Measurements from ENCODE around the gene RGS3.

RGS3 gene

GRCh38 chr9:113618836-113619490 is 155.4 kb downstream of the RGS3 start:
- no peak overlapping the region for H3K9ac ChIP-seq (ENCODE audit: low read depth, low read length)
- no peaks in the 10 kb centered on the region for H3K36me3 ChIP-seq (ENCODE audit: control insufficient read depth, insufficient read depth, low read length)
- peaks cover 37% of the 10 kb centered on the region for H3K4me1 ChIP-seq (ENCODE audit: control insufficient read depth, insufficient read depth, low read length)
- H3K27ac ChIP-seq (ENCODE audit: low read depth, low read length), result no peak overlapping the region
- H3K9me3 ChIP-seq (ENCODE audit: control insufficient read depth, insufficient read depth, low read length), result no peaks in the 10 kb centered on the region
- no peak overlapping the region for H3K4me3 ChIP-seq (ENCODE audit: low read depth, low read length)
- H3K27me3 ChIP-seq (ENCODE audit: control insufficient read depth, insufficient read depth, low read length), result no peaks in the 10 kb centered on the region

- Histone ChIP-seq H3K9me3 (ENCODE audit: control insufficient read depth, insufficient read depth, low read length) (no peaks in the 10 kb centered on the region), H3K27ac (ENCODE audit: low read depth, low read length) (peak overlapping the region; percentile 60), H3K4me3 (ENCODE audit: low read depth, low read length) (no peak overlapping the region), H3K27me3 (ENCODE audit: control insufficient read depth, insufficient read depth, low read length) (no peaks in the 10 kb centered on the region), H3K9ac (ENCODE audit: low read depth, low read length) (no peak overlapping the region), H3K4me1 (ENCODE audit: control insufficient read depth, insufficient read depth, low read length) (peaks cover 37% of the 10 kb centered on the region), H3K36me3 (ENCODE audit: control insufficient read depth, insufficient read depth, low read length) (no peaks in the 10 kb centered on the region)
Measured at GRCh38 chr9:113619491-113620376, 156.2 kb downstream of the RGS3 start.

DNA sequence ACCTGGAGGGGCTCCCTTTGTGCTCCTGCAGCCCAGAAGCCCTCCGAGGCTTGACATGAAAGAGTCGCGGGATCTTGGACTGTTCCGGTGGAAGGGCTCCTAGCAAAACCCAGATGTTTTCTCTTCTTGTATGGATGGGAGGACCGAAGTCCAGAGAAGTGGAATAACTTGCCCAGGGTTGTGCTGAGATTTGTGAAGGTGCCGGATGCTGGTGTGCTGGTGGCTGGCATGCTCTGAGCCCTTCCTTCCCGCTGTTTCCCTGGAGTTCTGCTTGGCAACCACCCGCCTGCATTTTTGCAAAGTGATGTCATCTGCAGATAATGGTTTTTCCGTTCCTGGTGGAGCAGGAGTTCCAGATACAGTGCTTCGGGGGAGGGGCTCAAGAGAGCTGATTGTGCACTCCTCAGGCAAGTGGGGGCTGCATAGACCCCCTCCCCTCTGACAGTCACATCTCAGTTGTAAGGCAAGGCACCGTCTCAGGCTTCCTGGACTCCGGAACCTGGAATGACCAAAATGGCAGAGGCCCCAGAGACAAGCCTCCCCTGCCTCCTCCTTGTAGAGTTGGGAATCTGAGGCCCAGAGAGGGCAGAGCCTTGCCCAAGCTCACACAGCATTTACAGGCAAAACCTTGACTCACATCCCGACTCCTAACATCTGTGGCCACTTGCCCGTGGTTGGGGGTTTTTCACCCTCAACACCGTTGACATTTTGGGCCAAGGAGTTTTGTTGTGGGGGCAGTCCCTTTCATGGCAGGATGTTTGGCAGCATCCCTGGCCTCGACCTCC is 157.0 kb downstream of the RGS3 start:
- Histone ChIP-seq H3K36me3 (ENCODE audit: control insufficient read depth, insufficient read depth, low read length) (no peaks in the 10 kb centered on the region), H3K27ac (ENCODE audit: low read depth, low read length) (peak overlapping the region; percentile 94), H3K9ac (ENCODE audit: low read depth, low read length) (0 out of 2 replicates have a peak overlapping the region, but pooled peaks have one; percentile 1), H3K4me3 (ENCODE audit: low read depth, low read length) (no peak overlapping the region), H3K9me3 (ENCODE audit: control insufficient read depth, insufficient read depth, low read length) (no peaks in the 10 kb centered on the region), H3K27me3 (ENCODE audit: control insufficient read depth, insufficient read depth, low read length) (no peaks in the 10 kb centered on the region), H3K4me1 (ENCODE audit: control insufficient read depth, insufficient read depth, low read length) (peaks cover 37% of the 10 kb centered on the region)

- H3K27ac ChIP-seq (ENCODE audit: low read depth, low read length), result peak overlapping the region; percentile 94
- peaks cover 37% of the 10 kb centered on the region for H3K4me1 ChIP-seq (ENCODE audit: control insufficient read depth, insufficient read depth, low read length)
Measured at GRCh38 chr9:113621309-113621791, 157.8 kb downstream of the RGS3 start.

DNA sequence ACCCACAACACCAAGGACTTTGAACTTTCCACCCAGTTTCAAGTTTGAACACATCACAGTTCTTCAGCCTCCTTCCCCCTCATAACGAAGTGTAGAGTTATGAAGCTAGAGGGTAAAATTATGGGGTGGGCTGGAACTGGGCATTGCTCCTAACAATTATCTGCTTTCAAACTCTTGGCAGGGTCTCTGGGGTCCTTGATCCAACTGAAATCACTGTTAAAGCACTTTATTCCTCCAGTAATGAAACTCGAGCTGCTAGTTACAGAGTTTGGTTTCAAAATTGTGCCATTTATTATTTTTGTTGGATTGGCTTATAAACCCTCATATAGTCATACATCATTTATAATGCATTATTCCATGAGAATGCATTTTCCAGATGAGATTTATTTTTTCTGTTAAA is 158.5 kb downstream of the RGS3 start:
- no peak overlapping the region for H3K4me3 ChIP-seq (ENCODE audit: low read depth, low read length)

More at GRCh38 chr9:113621309-113621791, 157.8 kb downstream of the RGS3 start:
- Histone ChIP-seq H3K9me3 (ENCODE audit: control insufficient read depth, insufficient read depth, low read length) (no peaks in the 10 kb centered on the region), H3K27me3 (ENCODE audit: control insufficient read depth, insufficient read depth, low read length) (no peaks in the 10 kb centered on the region), H3K36me3 (ENCODE audit: control insufficient read depth, insufficient read depth, low read length) (no peaks in the 10 kb centered on the region), H3K4me3 (ENCODE audit: low read depth, low read length) (no peak overlapping the region), H3K9ac (ENCODE audit: low read depth, low read length) (0 out of 2 replicates have a peak overlapping the region, but pooled peaks have one; percentile 1)

GRCh38 chr9:113622600-113623400 is 159.3 kb downstream of the RGS3 start:
- no peak overlapping the region for H3K9ac ChIP-seq (ENCODE audit: low read depth, low read length)

More for the DNA sequence above, 158.5 kb downstream of the RGS3 start:
- H3K27ac ChIP-seq (ENCODE audit: low read depth, low read length), result peak overlapping the region; percentile 94
- H3K9ac ChIP-seq (ENCODE audit: low read depth, low read length), result no peak overlapping the region
- no peaks in the 10 kb centered on the region for H3K9me3 ChIP-seq (ENCODE audit: control insufficient read depth, insufficient read depth, low read length)
- H3K27me3 ChIP-seq (ENCODE audit: control insufficient read depth, insufficient read depth, low read length), result no peaks in the 10 kb centered on the region
- no peaks in the 10 kb centered on the region for H3K36me3 ChIP-seq (ENCODE audit: control insufficient read depth, insufficient read depth, low read length)
- peaks cover 37% of the 10 kb centered on the region for H3K4me1 ChIP-seq (ENCODE audit: control insufficient read depth, insufficient read depth, low read length)

DNA sequence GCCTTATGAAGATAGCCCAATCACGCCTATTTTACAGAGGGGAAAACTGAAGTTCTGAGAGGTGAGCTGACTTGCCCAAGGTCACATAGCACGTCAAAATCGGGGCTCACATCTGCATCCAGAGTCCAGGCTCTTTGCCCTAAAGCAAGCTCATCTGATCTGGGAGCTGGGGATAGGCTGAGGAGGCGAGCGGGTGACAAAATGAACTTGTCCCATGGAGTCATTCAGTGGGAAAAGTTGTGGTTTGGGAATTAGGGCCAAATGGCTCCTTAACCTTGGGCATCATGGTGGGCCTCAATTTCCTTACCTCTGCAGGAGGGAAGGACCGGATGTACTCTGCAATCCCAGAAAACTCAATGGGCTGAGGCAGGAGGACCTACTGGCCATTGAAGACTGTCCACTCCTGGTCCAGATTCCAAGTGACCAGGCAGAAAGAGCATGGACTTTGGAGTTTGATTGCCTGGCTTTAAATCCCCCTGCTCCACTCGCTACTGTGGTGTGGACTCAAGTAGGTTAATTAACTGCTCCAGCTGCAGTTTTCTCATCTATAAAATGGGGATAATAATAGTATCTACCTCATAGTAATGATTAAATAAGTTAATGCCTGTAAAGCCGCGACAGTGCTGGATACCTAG is 160.4 kb downstream of the RGS3 start:
- Histone ChIP-seq H3K9ac (ENCODE audit: low read depth, low read length) (no peak overlapping the region), H3K9me3 (ENCODE audit: control insufficient read depth, insufficient read depth, low read length) (no peaks in the 10 kb centered on the region), H3K27me3 (ENCODE audit: control insufficient read depth, insufficient read depth, low read length) (no peaks in the 10 kb centered on the region), H3K27ac (ENCODE audit: low read depth, low read length) (peak overlapping the region; percentile 94), H3K36me3 (ENCODE audit: control insufficient read depth, insufficient read depth, low read length) (no peaks in the 10 kb centered on the region), H3K4me1 (ENCODE audit: control insufficient read depth, insufficient read depth, low read length) (peaks cover 37% of the 10 kb centered on the region), H3K4me3 (ENCODE audit: low read depth, low read length) (no peak overlapping the region)

More at GRCh38 chr9:113622600-113623400, 159.3 kb downstream of the RGS3 start:
- Histone ChIP-seq H3K4me3 (ENCODE audit: low read depth, low read length) (no peak overlapping the region), H3K36me3 (ENCODE audit: control insufficient read depth, insufficient read depth, low read length) (no peaks in the 10 kb centered on the region), H3K9me3 (ENCODE audit: control insufficient read depth, insufficient read depth, low read length) (no peaks in the 10 kb centered on the region), H3K27me3 (ENCODE audit: control insufficient read depth, insufficient read depth, low read length) (no peaks in the 10 kb centered on the region), H3K27ac (ENCODE audit: low read depth, low read length) (peak overlapping the region; percentile 94), H3K4me1 (ENCODE audit: control insufficient read depth, insufficient read depth, low read length) (peaks cover 37% of the 10 kb centered on the region)

DNA sequence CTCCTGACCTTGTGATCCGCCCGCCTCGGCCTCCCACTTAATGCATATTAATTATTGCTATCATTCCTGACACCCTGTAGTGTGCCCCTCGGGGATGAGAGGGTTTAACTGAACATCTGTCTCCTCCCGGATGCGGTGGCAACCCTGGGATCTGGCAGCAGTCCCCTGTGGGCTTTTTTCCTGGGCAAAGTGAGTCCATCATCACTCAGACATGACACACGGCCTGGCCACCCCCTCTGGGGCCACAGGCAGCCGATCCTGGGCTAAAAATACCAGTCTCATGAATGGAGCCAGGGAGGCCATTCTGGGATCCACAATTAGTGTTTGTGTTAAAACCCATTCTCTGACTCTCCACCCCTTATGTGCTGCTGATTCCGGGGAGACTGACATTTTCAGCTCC is 161.2 kb downstream of the RGS3 start:
- peaks cover 37% of the 10 kb centered on the region for H3K4me1 ChIP-seq (ENCODE audit: control insufficient read depth, insufficient read depth, low read length)
- H3K36me3 ChIP-seq (ENCODE audit: control insufficient read depth, insufficient read depth, low read length), result no peaks in the 10 kb centered on the region
- H3K27ac ChIP-seq (ENCODE audit: low read depth, low read length), result no peak overlapping the region
- H3K9ac ChIP-seq (ENCODE audit: low read depth, low read length), result no peak overlapping the region
- H3K4me3 ChIP-seq (ENCODE audit: low read depth, low read length), result no peak overlapping the region
- H3K9me3 ChIP-seq (ENCODE audit: control insufficient read depth, insufficient read depth, low read length), result no peaks in the 10 kb centered on the region
- H3K27me3 ChIP-seq (ENCODE audit: control insufficient read depth, insufficient read depth, low read length), result no peaks in the 10 kb centered on the region

DNA sequence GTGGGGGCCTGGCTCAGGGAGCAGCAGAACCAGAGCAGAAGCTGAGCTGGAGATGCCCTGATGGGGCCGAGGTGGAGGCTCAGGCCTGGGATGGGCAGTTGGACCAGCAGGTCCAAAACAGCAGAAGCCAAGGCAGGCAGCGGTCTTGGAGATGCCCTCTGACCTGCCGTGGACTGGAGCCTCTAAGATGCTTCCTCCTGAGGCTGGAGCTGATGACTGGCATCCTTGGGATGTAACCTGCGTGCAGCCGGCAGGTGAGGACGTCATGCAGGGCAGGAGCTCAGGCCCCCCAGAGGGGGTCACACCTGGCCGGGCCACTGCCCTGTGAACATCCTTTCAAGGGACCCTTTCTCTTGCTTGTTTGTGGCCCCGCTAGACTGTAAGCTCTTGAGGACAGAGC is 162.0 kb downstream of the RGS3 start:
- H3K9me3 ChIP-seq (ENCODE audit: control insufficient read depth, insufficient read depth, low read length), result no peaks in the 10 kb centered on the region
- H3K4me3 ChIP-seq (ENCODE audit: low read depth, low read length), result no peak overlapping the region
- H3K9ac ChIP-seq (ENCODE audit: low read depth, low read length), result no peak overlapping the region
- H3K36me3 ChIP-seq (ENCODE audit: control insufficient read depth, insufficient read depth, low read length), result no peaks in the 10 kb centered on the region
- H3K4me1 ChIP-seq (ENCODE audit: control insufficient read depth, insufficient read depth, low read length), result peaks cover 29% of the 10 kb centered on the region
- H3K27ac ChIP-seq (ENCODE audit: low read depth, low read length), result no peak overlapping the region
- no peaks in the 10 kb centered on the region for H3K27me3 ChIP-seq (ENCODE audit: control insufficient read depth, insufficient read depth, low read length)
